Regular cardiac myocyte (primary cell): ENCODE data around the gene GDF11. TPM values are rescaled to one million over a fixed set of nuclear protein-coding genes. Genes with fewer than 3 reads are reported as not detected.

ENCODE experiments used
- total RNA-seq: library from RNA; depleted of rRNA; stranded (reverse); fragments of >200 nt; gene quantifications from 2 replicates; pipeline ENCODE4 v1.2.3, GENCODE V29; 2014

Gene GDF11
- total RNA-seq, result 2.8 and 7.7 TPM in 2 replicates

GRCh38 chr12:55742719-55743405 is at the start of gene GDF11:
Gene GDF11 (plus strand): TSS chr12:55743122. CDS start chr12:55743317, 195 bp downstream.

GRCh38 chr12:55707841-55708694 is 34.9 kb upstream of the GDF11 start, which contains the start of gene ITGA7:
Gene ITGA7 (minus strand): TSS chr12:55707904. CDS start chr12:55707682, 222 bp downstream.

GRCh38 chr12:55715833-55716581 is 26.9 kb upstream of the GDF11 start, which contains the start of gene BLOC1S1:
Gene BLOC1S1 (plus strand): TSS chr12:55716046. CDS start chr12:55716052, 6 bp downstream.

GRCh38 chr12:55720071-55720564 is 22.8 kb upstream of the GDF11 start, which contains the start of gene RDH5:
Gene RDH5 (plus strand): TSS chr12:55720393. CDS start chr12:55721185, 792 bp downstream.

GRCh38 chr12:55728939-55729818 is 13.7 kb upstream of the GDF11 start, which contains the start of gene CD63:
Gene CD63 (minus strand): TSS chr12:55729009. CDS start chr12:55728341, 668 bp downstream.

Other genes starting within 250 kb of the GDF11 start
- gene OR6C4, start 193.5 kb upstream of the GDF11 start, total RNA-seq, result not detected in 2 replicates
- not detected in 2 replicates for gene OR2AP1, start 170.7 kb upstream of the GDF11 start, total RNA-seq
- not detected in 2 replicates for gene OR10P1, start 106.2 kb upstream of the GDF11 start, total RNA-seq
- gene ITGA7, start 35.2 kb upstream of the GDF11 start, total RNA-seq, result 47.5 and 99.8 TPM in 2 replicates
- gene BLOC1S1, start 27.1 kb upstream of the GDF11 start, total RNA-seq, result 48.2 and 76.1 TPM in 2 replicates
- 37.8 and 53.0 TPM in 2 replicates for gene RDH5, start 22.7 kb upstream of the GDF11 start, total RNA-seq
- 2,526 and 3,459 TPM in 2 replicates for gene CD63, start 14.1 kb upstream of the GDF11 start, total RNA-seq
- 74.1 and 103 TPM in 2 replicates for gene SARNP, start 74.6 kb downstream of the GDF11 start, total RNA-seq
- 17.5 and 27.0 TPM in 2 replicates for gene ORMDL2, start 74.9 kb downstream of the GDF11 start, total RNA-seq
- gene DNAJC14, start 86.5 kb downstream of the GDF11 start, total RNA-seq, result 73.0 and 77.3 TPM in 2 replicates
- gene MMP19, start 99.8 kb downstream of the GDF11 start, total RNA-seq, result 2.5 and 7.3 TPM in 2 replicates
- 31.0 and 36.0 TPM in 2 replicates for gene PYM1, start 184.8 kb downstream of the GDF11 start, total RNA-seq
- gene DGKA, start 188.0 kb downstream of the GDF11 start, total RNA-seq, result 29.3 and 34.7 TPM in 2 replicates
- 1.1 and 1.7 TPM in 2 replicates for gene PMEL, start 222.9 kb downstream of the GDF11 start, total RNA-seq
- 16.1 and 55.8 TPM in 2 replicates for gene CDK2, start 223.7 kb downstream of the GDF11 start, total RNA-seq
- 42.2 and 43.1 TPM in 2 replicates for gene RAB5B, start 231.0 kb downstream of the GDF11 start, total RNA-seq